ENCODE results near the gene RNF150.
"Not testable (repeated sequence)": the region's sequence is repeated elsewhere in the genome, so short reads cannot be mapped to it uniquely, and the experiment has no call there.

RNF150 gene

DNA sequence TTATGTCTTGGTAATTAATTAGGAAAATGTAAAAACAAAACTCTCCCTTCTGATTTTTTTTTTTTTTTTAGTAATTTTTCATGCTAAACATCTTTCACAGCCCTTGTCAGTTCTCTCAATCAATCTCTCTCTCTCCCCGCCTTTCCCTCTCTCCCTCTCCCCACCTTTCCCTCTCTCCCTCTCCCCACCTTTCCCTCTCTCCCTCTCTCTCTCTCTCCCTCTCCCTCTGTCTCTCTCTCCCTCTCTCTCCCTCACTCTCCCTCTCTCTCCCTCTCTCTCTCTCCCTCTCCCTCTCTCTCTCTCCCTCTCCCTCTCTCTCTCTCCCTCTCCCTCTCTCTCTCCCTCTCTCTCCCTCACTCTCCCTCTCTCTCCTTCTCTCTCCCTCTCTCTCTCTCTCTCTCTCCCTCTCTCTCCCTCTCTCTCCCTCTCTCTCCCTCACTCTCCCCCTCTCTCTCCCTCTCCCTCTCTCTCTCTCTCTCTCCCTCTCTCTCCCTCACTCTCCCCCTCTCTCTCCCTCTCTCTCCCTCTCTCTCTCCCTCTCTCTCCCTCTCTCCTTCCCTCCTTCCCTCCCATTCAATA is 322.6 kb downstream of the RNF150 start:
- FAIRE-seq = not testable (repeated sequence)

Data from A204.1 (cell line).